ENCODE measurements around the gene NSMCE1.
"Not testable (repeated sequence)": the region's sequence is repeated elsewhere in the genome, so short reads cannot be mapped to it uniquely, and the experiment has no call there.

NSMCE1 gene

GRCh38 chr16:27248036-27248435 is 20.5 kb downstream of the NSMCE1 start:
- H3K27ac ChIP-seq, result no peak overlapping the region
- no peak for TF ChIP-seq CTCF (conservative IDR thresholded peaks at IDR 0.05; ENCODE audit: low read depth, low read length)

GRCh38 chr16:27247076-27247475 is 21.5 kb downstream of the NSMCE1 start:
- H3K79me2 ChIP-seq (ENCODE audit: insufficient read depth, low read depth); H4K20me1 ChIP-seq (ENCODE audit: insufficient read depth); H3K36me3 ChIP-seq (ENCODE audit: insufficient read depth); H3K27ac ChIP-seq; H3K4me3 ChIP-seq (IDR thresholded peaks at IDR 0.05; ENCODE audit: insufficient read depth, low read depth, low read length); H2AFZ ChIP-seq (ENCODE audit: low read depth); H3K4me1 ChIP-seq (ENCODE audit: low read depth, poor library complexity, severe bottlenecking); H3K9ac ChIP-seq; H3K27me3 ChIP-seq (ENCODE audit: insufficient read depth, low read depth); H3K4me2 ChIP-seq: not testable (repeated sequence)

More at GRCh38 chr16:27248036-27248435, 20.5 kb downstream of the NSMCE1 start:
- no peak overlapping the region for H3K4me2 ChIP-seq
- no peaks in the 10 kb centered on the region for H3K27me3 ChIP-seq (ENCODE audit: insufficient read depth, low read depth)
- no peaks in the 10 kb centered on the region for H3K36me3 ChIP-seq (ENCODE audit: insufficient read depth)
- no peak overlapping the region for H3K9ac ChIP-seq
- H3K4me1 ChIP-seq (ENCODE audit: low read depth, poor library complexity, severe bottlenecking), result no peaks in the 10 kb centered on the region
- H2AFZ ChIP-seq (ENCODE audit: low read depth), result no peak overlapping the region
- H3K79me2 ChIP-seq (ENCODE audit: insufficient read depth, low read depth), result no peaks in the 10 kb centered on the region
- H3K4me3 ChIP-seq (IDR thresholded peaks at IDR 0.05; ENCODE audit: insufficient read depth, low read depth, low read length), result no peak overlapping the region
- no peaks in the 10 kb centered on the region for H4K20me1 ChIP-seq (ENCODE audit: insufficient read depth)

- H3K4me3 ChIP-seq (IDR thresholded peaks at IDR 0.05; ENCODE audit: insufficient read depth, low read depth, low read length), result no peak overlapping the region
- H3K79me2 ChIP-seq (ENCODE audit: insufficient read depth, low read depth), result no peaks in the 10 kb centered on the region
- H3K36me3 ChIP-seq (ENCODE audit: insufficient read depth), result no peaks in the 10 kb centered on the region
- no peak overlapping the region for H3K27ac ChIP-seq
- TF ChIP-seq CTCF (conservative IDR thresholded peaks at IDR 0.05; ENCODE audit: low read depth, low read length), result no peak
- no peaks in the 10 kb centered on the region for H3K4me1 ChIP-seq (ENCODE audit: low read depth, poor library complexity, severe bottlenecking)
- H3K4me2 ChIP-seq, result no peak overlapping the region
- no peak overlapping the region for H3K9ac ChIP-seq
- no peak overlapping the region for H2AFZ ChIP-seq (ENCODE audit: low read depth)
- H3K27me3 ChIP-seq (ENCODE audit: insufficient read depth, low read depth), result no peaks in the 10 kb centered on the region
- H4K20me1 ChIP-seq (ENCODE audit: insufficient read depth), result no peaks in the 10 kb centered on the region
These were observed 22.1 kb downstream of the NSMCE1 start for GRCh38 chr16:27246439-27246838.

- no peak for TF ChIP-seq CTCF (conservative IDR thresholded peaks at IDR 0.05; ENCODE audit: low read depth, low read length)
- Histone ChIP-seq H3K36me3 (ENCODE audit: insufficient read depth) (no peaks in the 10 kb centered on the region), H2AFZ (ENCODE audit: low read depth) (no peak overlapping the region), H3K9ac (no peak overlapping the region), H3K79me2 (ENCODE audit: insufficient read depth, low read depth) (no peaks in the 10 kb centered on the region), H3K4me2 (no peak overlapping the region), H3K4me1 (ENCODE audit: low read depth, poor library complexity, severe bottlenecking) (no peaks in the 10 kb centered on the region), H3K4me3 (IDR thresholded peaks at IDR 0.05; ENCODE audit: insufficient read depth, low read depth, low read length) (no peak overlapping the region), H3K27ac (no peak overlapping the region), H4K20me1 (ENCODE audit: insufficient read depth) (no peaks in the 10 kb centered on the region), H3K27me3 (ENCODE audit: insufficient read depth, low read depth) (no peaks in the 10 kb centered on the region)
These were observed 23.0 kb downstream of the NSMCE1 start for GRCh38 chr16:27245276-27246172.

- H3K36me3 ChIP-seq (ENCODE audit: insufficient read depth), result no peaks in the 10 kb centered on the region
- no peak overlapping the region for H3K9ac ChIP-seq
- H4K20me1 ChIP-seq (ENCODE audit: insufficient read depth), result no peaks in the 10 kb centered on the region
- H2AFZ ChIP-seq (ENCODE audit: low read depth), result no peak overlapping the region
- no peaks in the 10 kb centered on the region for H3K4me1 ChIP-seq (ENCODE audit: low read depth, poor library complexity, severe bottlenecking)
- no peaks in the 10 kb centered on the region for H3K79me2 ChIP-seq (ENCODE audit: insufficient read depth, low read depth)
- H3K27ac ChIP-seq, result no peak overlapping the region
- no peak overlapping the region for H3K4me2 ChIP-seq
- no peak overlapping the region for H3K4me3 ChIP-seq (IDR thresholded peaks at IDR 0.05; ENCODE audit: insufficient read depth, low read depth, low read length)
- no peaks in the 10 kb centered on the region for H3K27me3 ChIP-seq (ENCODE audit: insufficient read depth, low read depth)
- TF ChIP-seq CTCF (conservative IDR thresholded peaks at IDR 0.05; ENCODE audit: low read depth, low read length), result no peak
These were observed 24.2 kb downstream of the NSMCE1 start for GRCh38 chr16:27244363-27244755.

Data from KMS-11 (cell line).